Measurements from ENCODE around the gene LZTS3. TPM values are rescaled to one million over a fixed set of nuclear protein-coding genes. Genes with fewer than 3 reads are reported as not detected.

Gene LZTS3
- total and polyA plus RNA-seq, 2 of the 13 experiments (the other 11 are each of a cell fraction or from before 2014, with no cell fraction given): 10.1 to 31.3 TPM

DNA sequence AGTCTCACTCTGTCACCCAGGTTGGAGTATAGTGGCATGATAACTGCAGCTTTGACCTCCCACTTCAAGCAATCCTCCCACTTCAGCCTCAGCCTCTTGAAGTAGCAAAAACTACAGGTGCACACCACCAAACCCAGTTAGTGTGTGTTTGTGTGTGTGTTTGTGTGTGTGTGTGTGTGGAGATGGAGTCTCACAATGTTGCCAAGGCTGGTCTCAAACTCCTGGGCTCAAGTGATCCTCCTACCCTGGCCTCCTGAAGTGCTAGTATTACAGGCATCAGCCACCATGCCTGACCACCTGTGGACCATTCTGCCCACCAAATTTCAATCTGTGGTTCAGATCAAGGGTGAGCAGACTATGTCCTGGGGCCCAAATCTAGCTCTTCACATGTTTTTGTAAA lies 22.4 kb downstream of the LZTS3 start:
- Histone ChIP-seq H3K36me3 (replicated peaks in 1 of 2; ENCODE audit: control insufficient read depth in 1 of 2, insufficient read depth in 2 of 2, low read length in 2 of 2) (peaks cover 32 to 71% of the 10 kb centered on the region in 2 experiments), H3K4me2 (ENCODE audit: low read depth, low read length) (no peak overlapping the region), H3K4me3 (replicated peaks in 1 of 3; ENCODE audit: insufficient read depth in 1 of 3, low read depth in 2 of 3, low read length in 3 of 3) (no peak overlapping the region), H4K20me1 (ENCODE audit: insufficient read depth, low read length) (peaks cover 20% of the 10 kb centered on the region; the same call in 1 of the 2 replicates), H2AFZ (ENCODE audit: low read length) (no peak overlapping the region), H3K4me1 (ENCODE audit: insufficient read depth, low read length) (no peaks in the 10 kb centered on the region), H3K9ac (ENCODE audit: insufficient read depth, low read depth, low read length) (no peak overlapping the region), H3K27ac (ENCODE audit: extremely low read length, insufficient read depth, low read length) (no peak overlapping the region), H3K9me3 (ENCODE audit: low read length) (no peaks in the 10 kb centered on the region), H3K79me2 (ENCODE audit: insufficient read depth, low read length) (peaks cover 78% of the 10 kb centered on the region), H3K27me3 (ENCODE audit: control insufficient read depth in 1 of 2, insufficient read depth in 2 of 2, low read length in 2 of 2) (no peaks in the 10 kb centered on the region)
- TF ChIP-seq, protein P1, sequence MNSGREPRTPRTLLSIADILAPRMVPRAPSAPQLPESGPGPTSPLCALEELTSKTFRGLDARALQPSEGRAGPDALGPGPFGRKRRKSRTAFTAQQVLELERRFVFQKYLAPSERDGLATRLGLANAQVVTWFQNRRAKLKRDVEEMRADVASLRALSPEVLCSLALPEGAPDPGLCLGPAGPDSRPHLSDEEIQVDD (CRISPR knock-in tag; IDR thresholded peaks at IDR 0.05; ENCODE audit: borderline replicate concordance): no peak
- TF ChIP-seq, protein P2, sequence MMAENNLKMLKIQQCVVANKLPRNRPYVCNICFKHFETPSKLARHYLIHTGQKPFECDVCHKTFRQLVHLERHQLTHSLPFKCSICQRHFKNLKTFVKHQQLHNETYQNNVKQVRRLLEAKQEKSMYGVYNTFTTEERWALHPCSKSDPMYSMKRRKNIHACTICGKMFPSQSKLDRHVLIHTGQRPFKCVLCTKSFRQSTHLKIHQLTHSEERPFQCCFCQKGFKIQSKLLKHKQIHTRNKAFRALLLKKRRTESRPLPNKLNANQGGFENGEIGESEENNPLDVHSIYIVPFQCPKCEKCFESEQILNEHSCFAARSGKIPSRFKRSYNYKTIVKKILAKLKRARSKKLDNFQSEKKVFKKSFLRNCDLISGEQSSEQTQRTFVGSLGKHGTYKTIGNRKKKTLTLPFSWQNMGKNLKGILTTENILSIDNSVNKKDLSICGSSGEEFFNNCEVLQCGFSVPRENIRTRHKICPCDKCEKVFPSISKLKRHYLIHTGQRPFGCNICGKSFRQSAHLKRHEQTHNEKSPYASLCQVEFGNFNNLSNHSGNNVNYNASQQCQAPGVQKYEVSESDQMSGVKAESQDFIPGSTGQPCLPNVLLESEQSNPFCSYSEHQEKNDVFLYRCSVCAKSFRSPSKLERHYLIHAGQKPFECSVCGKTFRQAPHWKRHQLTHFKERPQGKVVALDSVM (CRISPR knock-in tag; IDR thresholded peaks at IDR 0.05): peak; percentile 62; the same call in 1 of the 2 replicates
- TF ChIP-seq SIN3B (IDR thresholded peaks at IDR 0.05; ENCODE audit: low read length): no peak
- no TSS peak for BruUV-seq (replicated peaks)
- ChIA-PET CTCF (ENCODE audit: low intra/inter-chr PET ratio, low total read pairs) (no interaction called here), POLR2A (interaction anchor here (1.2 to 2.4 kb wide), 2 partner anchors 8 to 11 kb away, joined by 4 to 7 read pairs; partner anchors contain the start of genes FASTKD5 and UBOX5)
- ATAC-seq (no peak), DNase-seq (ENCODE audit: low spot score) (no peak), FAIRE-seq (no peak)
- in situ Hi-C loops (cut with HindIII; ENCODE audit: extremely low pct_ligation_motif_present, low pct_unique_long_range_greater_than_20kb): no loop called here
- intact Hi-C loops (cut with micrococcal nuclease; ENCODE audit: unreplicated experiment): no loop called here

DNA sequence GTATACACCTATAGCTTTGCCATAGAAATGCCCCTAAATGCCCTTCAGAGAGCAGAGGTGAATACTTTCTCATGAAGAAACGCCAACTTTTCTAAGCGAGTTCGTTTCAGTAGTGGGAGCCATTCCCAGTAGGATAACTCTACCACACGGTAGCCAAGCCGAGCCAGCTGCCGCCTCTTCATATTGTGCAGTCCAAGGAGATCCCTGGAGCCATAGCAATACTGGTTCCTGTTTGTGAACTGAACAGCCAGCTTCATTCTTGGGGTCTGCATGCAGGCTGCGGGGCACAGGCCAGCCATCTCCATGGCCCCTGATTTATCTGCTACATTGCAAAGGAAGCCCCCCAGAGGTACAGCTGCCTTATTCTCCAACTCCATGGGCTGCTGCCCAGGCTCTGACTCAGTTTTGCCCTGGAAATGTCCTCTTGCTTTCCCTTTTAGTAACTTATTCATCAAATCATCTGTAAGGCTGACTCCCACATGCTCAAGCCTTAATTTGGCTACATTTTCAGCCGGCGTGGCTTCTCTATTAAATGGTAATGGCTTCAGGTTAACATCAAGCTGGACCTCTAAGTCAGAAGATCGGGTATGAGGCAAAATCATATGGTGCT lies 26.5 kb downstream of the LZTS3 start:
- intact Hi-C loops (cut with micrococcal nuclease; ENCODE audit: unreplicated experiment): no loop called here
- ChIA-PET CTCF (ENCODE audit: low intra/inter-chr PET ratio, low total read pairs) (no interaction called here), POLR2A (interaction anchor here (1.4 kb wide), 1 partner anchor 24 kb away, joined by 3 read pairs; no protein-coding TSS in a partner anchor)
- H3K79me2 ChIP-seq (ENCODE audit: insufficient read depth, low read length): peaks cover 56% of the 10 kb centered on the region
- no TSS peak for BruUV-seq (replicated peaks)
- no peak overlapping the region for H2AFZ ChIP-seq (ENCODE audit: low read length)
- FAIRE-seq (no peak), ATAC-seq (no peak), DNase-seq (ENCODE audit: low spot score) (no peak)
- no peak overlapping the region for H3K27ac ChIP-seq (ENCODE audit: extremely low read length, insufficient read depth, low read length)
- 0 out of 2 replicates have a peak, but pooled peaks cover 12% of the 10 kb centered on the region for H4K20me1 ChIP-seq (ENCODE audit: insufficient read depth, low read length)
- no peak overlapping the region for H3K4me3 ChIP-seq (replicated peaks in 1 of 3; ENCODE audit: insufficient read depth in 1 of 3, low read depth in 2 of 3, low read length in 3 of 3)
- in situ Hi-C loops (cut with HindIII; ENCODE audit: extremely low pct_ligation_motif_present, low pct_unique_long_range_greater_than_20kb): no loop called here
- TF ChIP-seq RBFOX2 (IDR thresholded peaks at IDR 0.05; ENCODE audit: low read depth, low read length) (peak; percentile 32; the same call in 1 of the 2 replicates), RBM22 (optimal IDR thresholded peaks at IDR 0.05; ENCODE audit: low read length) (peak; percentile 70)
- TF ChIP-seq, protein P3, sequence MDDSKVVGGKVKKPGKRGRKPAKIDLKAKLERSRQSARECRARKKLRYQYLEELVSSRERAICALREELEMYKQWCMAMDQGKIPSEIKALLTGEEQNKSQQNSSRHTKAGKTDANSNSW (CRISPR knock-in tag; IDR thresholded peaks at IDR 0.05; ENCODE audit: borderline replicate concordance): no peak
- peaks cover 22 to 52% of the 10 kb centered on the region in 2 experiments for H3K36me3 ChIP-seq (replicated peaks in 1 of 2; ENCODE audit: control insufficient read depth in 1 of 2, insufficient read depth in 2 of 2, low read length in 2 of 2)
- no peak overlapping the region for H3K4me2 ChIP-seq (ENCODE audit: low read depth, low read length)
- no peak overlapping the region for H3K9ac ChIP-seq (ENCODE audit: insufficient read depth, low read depth, low read length)
- 95% methylated on average over 10 of the region's 10 CpGs for WGBS (ENCODE audit: low lambda C conversion rate)
- H3K4me1 ChIP-seq (ENCODE audit: insufficient read depth, low read length): no peaks in the 10 kb centered on the region
- no peaks in the 10 kb centered on the region for H3K27me3 ChIP-seq (ENCODE audit: control insufficient read depth in 1 of 2, insufficient read depth in 2 of 2, low read length in 2 of 2)
- peaks cover 6% of the 10 kb centered on the region; the same call in 1 of the 2 replicates for H3K9me3 ChIP-seq (ENCODE audit: low read length)
